Subcutaneous abdominal adipose tissue (tissue), 5 donors: ENCODE results near the gene PIGN.

Source experiments
- H3K27ac ChIP-seq: one replicate; pipeline ENCODE4 v1.7.0; 2013; ENCODE audit warnings: low read depth, mild to moderate bottlenecking, inconsistent platforms, low read length, moderate library complexity
- H3K27me3 ChIP-seq, 5 donors: one replicate each; pipeline ENCODE4 v1.7.0; 2013; ENCODE audit warnings: low read length in 5 of 5, inconsistent platforms in 1 of 5; ENCODE audit not compliant: control insufficient read depth in 5 of 5, insufficient read depth in 4 of 5
- H3K36me3 ChIP-seq, 5 donors: one replicate each; pipeline ENCODE4 v1.7.0; 2013; ENCODE audit warnings: low read length in 5 of 5; ENCODE audit not compliant: control insufficient read depth in 5 of 5, insufficient read depth in 5 of 5
- H3K4me1 ChIP-seq, 5 donors: one replicate each; pipeline ENCODE4 v1.7.0; 2013; ENCODE audit warnings: low read length in 5 of 5, mild to moderate bottlenecking in 3 of 5, moderate library complexity in 1 of 5; ENCODE audit not compliant: control insufficient read depth in 5 of 5, insufficient read depth in 5 of 5
- H3K4me3 ChIP-seq, 5 donors: one replicate each; pipeline ENCODE4 v1.7.0; 2013; ENCODE audit warnings: low read length in 5 of 5, low read depth in 1 of 5
- H3K9ac ChIP-seq, 5 donors: one replicate each; pipeline ENCODE4 v1.7.0; 2013; ENCODE audit warnings: low read length in 5 of 5, mild to moderate bottlenecking in 4 of 5, moderate library complexity in 3 of 5
- H3K9me3 ChIP-seq, 5 donors: one replicate each; pipeline ENCODE4 v1.7.0; 2013; ENCODE audit warnings: low read length in 5 of 5; ENCODE audit not compliant: control insufficient read depth in 5 of 5
- donor health status: healthy.
- donor health status: healthy.
- donor health status: healthy.
- donor health status: healthy.
- donor health status: healthy.

PIGN gene

GRCh38 chr18:62073461-62074281, 113.2 kb downstream of the PIGN start:
- Histone ChIP-seq H3K36me3 (peaks cover 4 to 22% (median 6%) of the 10 kb centered on the region in 5 donors), H3K4me1 (no peaks in the 10 kb centered on the region), H3K4me3 (no peak overlapping the region), H3K27ac (no peak overlapping the region), H3K9ac (no peak overlapping the region), H3K27me3 (no peaks in the 10 kb centered on the region), H3K9me3 (no peaks in the 10 kb centered on the region)

- H3K4me3 ChIP-seq, result no peak overlapping the region
- peaks cover 4 to 27% (median 8%) of the 10 kb centered on the region in 5 donors for H3K36me3 ChIP-seq
- no peak overlapping the region for H3K9ac ChIP-seq
- no peak overlapping the region for H3K27ac ChIP-seq
- no peaks in the 10 kb centered on the region for H3K27me3 ChIP-seq
- H3K9me3 ChIP-seq, result peaks cover 0 to 3% (median 0%) of the 10 kb centered on the region in 5 donors
- H3K4me1 ChIP-seq, result no peaks in the 10 kb centered on the region
These were observed 114.5 kb downstream of the PIGN start for GRCh38 chr18:62072370-62072769.

- no peak overlapping the region for H3K4me3 ChIP-seq
- peaks cover 4 to 23% (median 8%) of the 10 kb centered on the region in 5 donors for H3K36me3 ChIP-seq
- no peaks in the 10 kb centered on the region for H3K27me3 ChIP-seq
- peaks cover 0 to 3% (median 0%) of the 10 kb centered on the region in 5 donors for H3K9me3 ChIP-seq
- H3K27ac ChIP-seq, result no peak overlapping the region
- H3K9ac ChIP-seq, result no peak overlapping the region
- no peaks in the 10 kb centered on the region for H3K4me1 ChIP-seq
These were observed 115.8 kb downstream of the PIGN start for GRCh38 chr18:62071071-62071470.

GRCh38 chr18:62070302-62070701, 116.6 kb downstream of the PIGN start:
- H3K27me3 ChIP-seq, result no peaks in the 10 kb centered on the region

GRCh38 chr18:62069556-62069955, 117.3 kb downstream of the PIGN start:
- Histone ChIP-seq H3K27ac (no peak overlapping the region), H3K9ac (no peak overlapping the region), H3K27me3 (no peaks in the 10 kb centered on the region), H3K4me1 (no peaks in the 10 kb centered on the region), H3K4me3 (no peak overlapping the region), H3K9me3 (peaks cover 0 to 3% (median 0%) of the 10 kb centered on the region in 5 donors), H3K36me3 (peaks cover 4 to 23% (median 8%) of the 10 kb centered on the region in 5 donors)

More at GRCh38 chr18:62070302-62070701, 116.6 kb downstream of the PIGN start:
- Histone ChIP-seq H3K4me3 (no peak overlapping the region), H3K36me3 (peaks cover 4 to 23% (median 8%) of the 10 kb centered on the region in 5 donors), H3K4me1 (no peaks in the 10 kb centered on the region), H3K9ac (no peak overlapping the region), H3K9me3 (peaks cover 0 to 3% (median 0%) of the 10 kb centered on the region in 5 donors), H3K27ac (no peak overlapping the region)

- no peak overlapping the region for H3K9ac ChIP-seq
- H3K27me3 ChIP-seq, result no peaks in the 10 kb centered on the region
- no peaks in the 10 kb centered on the region for H3K4me1 ChIP-seq
- H3K4me3 ChIP-seq, result no peak overlapping the region
- H3K9me3 ChIP-seq, result peaks cover 0 to 3% (median 0%) of the 10 kb centered on the region in 5 donors
- peaks cover 0 to 17% (median 2%) of the 10 kb centered on the region in 5 donors for H3K36me3 ChIP-seq
- no peak overlapping the region for H3K27ac ChIP-seq
These were observed 120.6 kb downstream of the PIGN start for GRCh38 chr18:62066102-62066818.

GRCh38 chr18:62064361-62064760, 122.5 kb downstream of the PIGN start:
- Histone ChIP-seq H3K27me3 (no peaks in the 10 kb centered on the region), H3K9ac (no peak overlapping the region), H3K36me3 (peaks cover 0 to 19% (median 0%) of the 10 kb centered on the region in 5 donors), H3K4me1 (no peaks in the 10 kb centered on the region), H3K9me3 (peaks cover 0 to 4% (median 0%) of the 10 kb centered on the region in 5 donors), H3K27ac (no peak overlapping the region), H3K4me3 (no peak overlapping the region)

GRCh38 chr18:62061821-62062478, 124.9 kb downstream of the PIGN start:
- Histone ChIP-seq H3K9ac (no peak overlapping the region), H3K4me3 (no peak overlapping the region), H3K36me3 (peaks cover 0 to 11% (median 0%) of the 10 kb centered on the region in 5 donors), H3K27ac (no peak overlapping the region), H3K9me3 (peaks cover 0 to 4% (median 0%) of the 10 kb centered on the region in 5 donors), H3K4me1 (no peaks in the 10 kb centered on the region), H3K27me3 (no peaks in the 10 kb centered on the region)

- Histone ChIP-seq H3K9me3 (peaks cover 0 to 4% (median 0%) of the 10 kb centered on the region in 5 donors), H3K27me3 (no peaks in the 10 kb centered on the region), H3K4me3 (no peak overlapping the region), H3K4me1 (no peaks in the 10 kb centered on the region), H3K9ac (no peak overlapping the region), H3K27ac (no peak overlapping the region), H3K36me3 (peaks cover 0 to 11% (median 0%) of the 10 kb centered on the region in 5 donors)
These were observed 126.0 kb downstream of the PIGN start for GRCh38 chr18:62060820-62061219.
